ENCODE data around the gene FADS6. TPM values are rescaled to one million over a fixed set of nuclear protein-coding genes. Genes with fewer than 3 reads are reported as not detected.

The FADS6 gene
- total and polyA plus RNA-seq, 2 of the 13 experiments (the other 11 are each of a cell fraction or from before 2014, with no cell fraction given) = 0.11 TPM

GRCh38 chr17:74923538-74924249 lies 30.3 kb upstream of the FADS6 start (continued):
- TF ChIP-seq ZNF367 (CRISPR knock-in tag; IDR thresholded peaks at IDR 0.05; ENCODE audit: borderline replicate concordance) = no peak
- no peak for TF ChIP-seq ZFAT (CRISPR knock-in tag; conservative IDR thresholded peaks at IDR 0.05)
- no peak for TF ChIP-seq TRIM22 (IDR thresholded peaks at IDR 0.05)
- peak; percentile 63; the same call in 1 of the 2 replicates for TF ChIP-seq IRX3 (CRISPR knock-in tag; IDR thresholded peaks at IDR 0.05; ENCODE audit: borderline replicate concordance, low read depth)
- peak; percentile 71 for TF ChIP-seq SPEN (CRISPR knock-in tag; IDR thresholded peaks at IDR 0.05; ENCODE audit: low read depth)
- TF ChIP-seq ZNF136 (CRISPR knock-in tag; IDR thresholded peaks at IDR 0.05; ENCODE audit: low read depth) = no peak
- TF ChIP-seq ZNF101 (CRISPR knock-in tag; IDR thresholded peaks at IDR 0.05; ENCODE audit: borderline replicate concordance, low read depth) = no peak
- TF ChIP-seq ZNF451 (CRISPR knock-in tag; IDR thresholded peaks at IDR 0.05) = no peak
- TF ChIP-seq NAIF1 (CRISPR knock-in tag; IDR thresholded peaks at IDR 0.05; ENCODE audit: borderline replicate concordance) = no peak
- TF ChIP-seq FOXK2 (IDR thresholded peaks at IDR 0.05) = no peak
- peak; percentile 6; the same call in 1 of the 2 replicates for TF ChIP-seq SP5 (CRISPR knock-in tag; IDR thresholded peaks at IDR 0.05; ENCODE audit: borderline replicate concordance, low read depth)
- TF ChIP-seq MYC (CRISPR knock-in tag; IDR thresholded peaks at IDR 0.05; ENCODE audit: borderline replicate concordance) = peak; percentile 83
- TF ChIP-seq TGIF2 (CRISPR knock-in tag; IDR thresholded peaks at IDR 0.05) = 0 out of 2 replicates have a peak, but pooled peaks have one; percentile 65
- TF ChIP-seq ZNF30 (CRISPR knock-in tag; IDR thresholded peaks at IDR 0.05) = no peak
- no peak for TF ChIP-seq ZNF12 (CRISPR knock-in tag; IDR thresholded peaks at IDR 0.05)
- TF ChIP-seq ZNF225 (CRISPR knock-in tag; IDR thresholded peaks at IDR 0.05) = no peak
- peak; percentile 47; the same call in 1 of the 2 replicates for TF ChIP-seq THAP11 (CRISPR knock-in tag; IDR thresholded peaks at IDR 0.05)
- TF ChIP-seq ZNF124 (CRISPR knock-in tag; IDR thresholded peaks at IDR 0.05) = 0 out of 2 replicates have a peak, but pooled peaks have one; percentile 39
- TF ChIP-seq ATF4 (CRISPR knock-in tag; IDR thresholded peaks at IDR 0.05) = peak in 1 of 2 experiments; percentile 24; a peak in 1 of 4 replicates
- no peak for TF ChIP-seq LCORL (IDR thresholded peaks at IDR 0.05)
- TF ChIP-seq LCORL (CRISPR knock-in tag; IDR thresholded peaks at IDR 0.05) = peak; percentile 79
- no peak for TF ChIP-seq MLX (CRISPR knock-in tag; IDR thresholded peaks at IDR 0.05)
- TF ChIP-seq CENPX (CRISPR knock-in tag; IDR thresholded peaks at IDR 0.05) = no peak
- TF ChIP-seq ZNF432 (CRISPR knock-in tag; IDR thresholded peaks at IDR 0.05; ENCODE audit: borderline replicate concordance) = no peak
- no peak for TF ChIP-seq SMAD1 (CRISPR knock-in tag; IDR thresholded peaks at IDR 0.05; ENCODE audit: borderline replicate concordance, low read depth)
- TF ChIP-seq ZSCAN5A (CRISPR knock-in tag; IDR thresholded peaks at IDR 0.05; ENCODE audit: borderline replicate concordance) = no peak
